Spleen (tissue), 11 donors: ENCODE data around the gene BCAS4. TPM values are rescaled to one million over a fixed set of nuclear protein-coding genes. Genes with fewer than 3 reads are reported as not detected.
"Not testable (repeated sequence)": the region's sequence is repeated elsewhere in the genome, so short reads cannot be mapped to it uniquely, and the experiment has no call there.

Source experiments
- DNase-seq: peaks from one replicate; pipeline ENCODE4 v3.0.0-alpha.2; 2020
- H3K27ac ChIP-seq, 8 donors: fragments of 200-600 bp; sonication (generic) in 7 of 8; 1 replicate in 4 of 8; 2 replicates in 4 of 8; pipeline versions ENCODE4 v1.5.0 to v1.8.0; 2016 to 2021; ENCODE audit warnings: inconsistent platforms in 4 of 8, mild to moderate bottlenecking in 4 of 8, moderate library complexity in 1 of 8
- H3K27me3 ChIP-seq, 7 donors: fragments of 200-600 bp; sonication (generic) in 6 of 7; replicated peaks in 1 of 7; 1 replicate in 4 of 7; 2 replicates in 3 of 7; pipeline versions ENCODE4 v1.5.0 to v1.8.0; 2016 to 2021; ENCODE audit warnings: inconsistent platforms in 3 of 7, mild to moderate bottlenecking in 1 of 7
- H3K36me3 ChIP-seq, 6 donors: fragments of 200-600 bp; sonication (generic) in 5 of 6; 1 replicate in 4 of 6; 2 replicates in 2 of 6; pipeline versions ENCODE4 v1.5.0 to v1.8.0; 2016 to 2021; ENCODE audit warnings: inconsistent platforms in 2 of 6
- H3K4me1 ChIP-seq, 6 donors: fragments of 200-600 bp; sonication (generic) in 5 of 6; 1 replicate in 3 of 6; 2 replicates in 3 of 6; pipeline versions ENCODE4 v1.5.0 to v1.8.0; 2016 to 2021; ENCODE audit warnings: inconsistent platforms in 3 of 6
- H3K4me3 ChIP-seq, 8 donors: fragments of 200-600 bp; sonication (generic) in 7 of 8; 1 replicate in 4 of 8; 2 replicates in 4 of 8; pipeline versions ENCODE4 v1.5.0 to v1.8.0; 2016 to 2021; ENCODE audit warnings: inconsistent platforms in 4 of 8, mild to moderate bottlenecking in 4 of 8, moderate library complexity in 2 of 8
- H3K9me3 ChIP-seq, 8 donors: fragments of 200-600 bp; sonication (generic) in 7 of 8; 1 replicate in 4 of 8; 2 replicates in 4 of 8; pipeline versions ENCODE4 v1.5.0 to v1.8.0; 2016 to 2021; ENCODE audit warnings: inconsistent platforms in 4 of 8
- POLR2A ChIP-seq, 3 donors: fragments of 450-650 bp; IDR thresholded peaks; one replicate each; pipeline ENCODE4 v1.5.1; 2017; ENCODE audit warnings: antibody characterized with exemption in 3 of 3, mild to moderate bottlenecking in 1 of 3
- POLR2AphosphoS5 ChIP-seq, 3 donors: sonication (generic); formaldehyde crosslinking; IDR thresholded peaks; one replicate each; pipeline ENCODE4 v1.5.1; 2017; ENCODE audit warnings: antibody characterized with exemption in 3 of 3
- WGBS, 5 donors: extraction: QIAGEN DNeasy Blood & Tissue Kit in 3 of 5; methylation state at CpG; one replicate each; pipeline versions ENCODE4 v1.1.5 to v1.1.7; 2013 to 2018; 5-methylcytosine and 5-hydroxymethylcytosine counted together
- intact Hi-C: fragments of 100-400 bp; cut with DNase I; formaldehyde crosslinking; loops from one replicate; pipeline ENCODE4 v1.15.0; 2023; ENCODE audit warnings: low total_unique reads
- polyA plus RNA-seq, 3 donors: library from polyadenylated mRNA; stranded (reverse); fragments of 200-250 nt; gene quantifications; one replicate each; pipeline ENCODE4 v1.2.1, GENCODE V29; 2013
- total RNA-seq, 7 donors: library from RNA; depleted of rRNA in 3 of 7; stranded (reverse); fragments of >200 nt in 3 of 7; fragmentation: NEBNext Ultra II Directional in 4 of 7; extraction: Animal tissue kit (Norgen Biotek cat#: 25700) in 4 of 7; gene quantifications; one replicate each; pipeline versions ENCODE4 v1.1.0 to v1.2.1, GENCODE V29; 2016 to 2021
- TF ChIP-seq, protein P1 (sequence below), 11 experiments: fragments of 200-600 bp in 7 of 11; fragments of 450-650 bp in 4 of 11; sonication (generic) in 4 of 11; IDR thresholded peaks in 8 of 11; conservative IDR thresholded peaks in 3 of 11; 1 replicate in 7 of 11; 2 replicates in 4 of 11; pipeline versions ENCODE4 v1.4.0 to v1.8.0; 2016 to 2021; ENCODE audit warnings: antibody characterized with exemption in 11 of 11, inconsistent platforms in 4 of 11, mild to moderate bottlenecking in 1 of 11
- donor health status: healthy with polysubstance abuse.
- donor health status: DM: no; HTN: no; CAD: no; lungs with moderate emphysema.
- donor health status: DM: no; HTN: no; CAD: no.
- donor health status: Bipolar disorder and iron deficiency.
- donor health status: healthy.
- donor health status: DM: no; HTN: no; CAD: no.
- donor health status: DM: yes; HTN: yes; CAD: no.

BCAS4 gene
- total and polyA plus RNA-seq, 10 donors = 11.8 to 33.3 (median 19.7) TPM

DNA sequence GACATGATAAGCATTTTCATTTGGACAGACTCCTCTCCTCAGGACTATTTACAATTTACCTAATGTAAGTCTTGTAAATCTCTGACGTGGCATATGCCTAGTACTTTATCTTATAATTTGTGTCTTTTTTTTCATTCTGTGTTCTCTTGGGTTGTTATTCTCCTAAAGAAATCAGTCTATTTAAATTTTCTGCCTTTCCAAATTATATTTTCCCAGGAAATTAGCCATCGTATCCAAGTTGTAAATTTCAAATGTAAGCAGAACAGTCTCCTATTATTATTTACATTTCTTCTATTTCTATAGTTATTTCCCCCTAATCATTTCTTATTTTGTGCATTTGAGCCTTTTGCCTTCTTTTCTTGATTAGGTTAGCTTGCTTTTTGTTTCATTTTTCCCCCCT, 17.5 kb upstream of the BCAS4 start:
- H3K4me1 ChIP-seq = no peaks in the 10 kb centered on the region
- peaks cover 0 to 9% (median 0%) of the 10 kb centered on the region in 7 donors for H3K27me3 ChIP-seq
- no peak for TF ChIP-seq POLR2AphosphoS5 (IDR thresholded peaks at IDR 0.05)
- TF ChIP-seq POLR2A (IDR thresholded peaks at IDR 0.05) = no peak
- TF ChIP-seq, protein P1, sequence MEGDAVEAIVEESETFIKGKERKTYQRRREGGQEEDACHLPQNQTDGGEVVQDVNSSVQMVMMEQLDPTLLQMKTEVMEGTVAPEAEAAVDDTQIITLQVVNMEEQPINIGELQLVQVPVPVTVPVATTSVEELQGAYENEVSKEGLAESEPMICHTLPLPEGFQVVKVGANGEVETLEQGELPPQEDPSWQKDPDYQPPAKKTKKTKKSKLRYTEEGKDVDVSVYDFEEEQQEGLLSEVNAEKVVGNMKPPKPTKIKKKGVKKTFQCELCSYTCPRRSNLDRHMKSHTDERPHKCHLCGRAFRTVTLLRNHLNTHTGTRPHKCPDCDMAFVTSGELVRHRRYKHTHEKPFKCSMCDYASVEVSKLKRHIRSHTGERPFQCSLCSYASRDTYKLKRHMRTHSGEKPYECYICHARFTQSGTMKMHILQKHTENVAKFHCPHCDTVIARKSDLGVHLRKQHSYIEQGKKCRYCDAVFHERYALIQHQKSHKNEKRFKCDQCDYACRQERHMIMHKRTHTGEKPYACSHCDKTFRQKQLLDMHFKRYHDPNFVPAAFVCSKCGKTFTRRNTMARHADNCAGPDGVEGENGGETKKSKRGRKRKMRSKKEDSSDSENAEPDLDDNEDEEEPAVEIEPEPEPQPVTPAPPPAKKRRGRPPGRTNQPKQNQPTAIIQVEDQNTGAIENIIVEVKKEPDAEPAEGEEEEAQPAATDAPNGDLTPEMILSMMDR (IDR thresholded peaks at IDR 0.05 in 8 of 11, conservative IDR thresholded peaks at IDR 0.05 in 3 of 11) = no peak
- no peak overlapping the region for H3K27ac ChIP-seq
- no peaks in the 10 kb centered on the region for H3K36me3 ChIP-seq
- DNase-seq = no peak
- no peaks in the 10 kb centered on the region for H3K9me3 ChIP-seq
- no peak overlapping the region for H3K4me3 ChIP-seq
- WGBS, 5 donors = 72 to 88% (median 87%) methylated on average over 2 of the region's 2 CpGs
- intact Hi-C loops = no loop called here

DNA sequence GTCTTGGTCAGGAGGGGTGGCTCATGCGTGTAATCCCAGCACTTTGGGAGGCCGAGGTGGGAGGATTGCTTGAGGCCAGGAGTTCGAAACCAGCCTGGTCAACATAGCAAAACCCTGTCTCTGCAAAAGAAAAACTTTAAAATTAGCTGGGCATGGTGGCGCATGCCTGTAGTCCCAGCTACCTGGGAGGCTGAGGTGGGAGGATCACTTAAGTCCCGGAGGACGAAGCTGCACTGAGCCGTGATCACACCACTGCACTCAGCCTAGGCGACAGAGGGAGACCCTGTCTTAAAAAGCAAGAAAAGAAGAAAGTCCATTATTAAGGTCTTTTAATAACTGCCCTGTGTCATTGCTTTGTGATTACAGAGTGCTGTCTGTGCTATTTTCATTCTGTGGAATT, 15.9 kb upstream of the BCAS4 start:
- 85 to 94% (median 94%) methylated on average over 8 of the region's 8 CpGs for WGBS, 5 donors

DNA sequence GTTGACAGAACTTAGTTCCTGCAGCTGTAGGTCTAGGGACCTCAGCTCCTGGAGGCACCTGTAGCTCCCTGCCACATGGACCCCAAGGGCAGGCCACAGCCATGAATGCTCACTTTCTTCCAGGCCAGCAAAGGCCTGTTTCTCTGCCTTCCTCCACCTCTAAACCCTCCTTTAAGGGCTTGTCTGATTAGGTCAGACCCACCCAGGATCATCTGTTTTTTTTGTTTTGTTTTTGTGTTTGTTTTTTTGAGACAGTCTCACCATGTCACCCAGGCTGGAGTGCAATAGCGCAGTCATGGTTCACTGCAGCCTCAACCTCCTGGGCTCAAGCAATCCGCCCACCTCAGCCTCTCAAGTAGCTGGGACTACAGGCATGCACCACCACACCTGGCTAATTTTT, 11.5 kb upstream of the BCAS4 start:
- no peak overlapping the region for H3K4me3 ChIP-seq
- H3K36me3 ChIP-seq = no peaks in the 10 kb centered on the region
- H3K9me3 ChIP-seq = no peaks in the 10 kb centered on the region
- TF ChIP-seq POLR2A (IDR thresholded peaks at IDR 0.05) (no peak), POLR2AphosphoS5 (IDR thresholded peaks at IDR 0.05) (no peak)
- TF ChIP-seq, protein P1 (IDR thresholded peaks at IDR 0.05 in 8 of 11, conservative IDR thresholded peaks at IDR 0.05 in 3 of 11) = no peak
- WGBS, 5 donors = 88 to 97% (median 93%) methylated on average over 2 of the region's 2 CpGs
- intact Hi-C loops = no loop called here
- peak; percentile 32 for DNase-seq
- H3K27ac ChIP-seq = no peak overlapping the region
- peaks cover 0 to 3% (median 0%) of the 10 kb centered on the region in 6 donors for H3K4me1 ChIP-seq
- H3K27me3 ChIP-seq = no peaks in the 10 kb centered on the region

More for the DNA sequence above, 15.9 kb upstream of the BCAS4 start:
- H3K4me1 ChIP-seq, H3K27me3 ChIP-seq, intact Hi-C loops, H3K27ac ChIP-seq, H3K9me3 ChIP-seq, H3K36me3 ChIP-seq, H3K4me3 ChIP-seq: not testable (repeated sequence)
- peak; percentile 36 for DNase-seq

DNA sequence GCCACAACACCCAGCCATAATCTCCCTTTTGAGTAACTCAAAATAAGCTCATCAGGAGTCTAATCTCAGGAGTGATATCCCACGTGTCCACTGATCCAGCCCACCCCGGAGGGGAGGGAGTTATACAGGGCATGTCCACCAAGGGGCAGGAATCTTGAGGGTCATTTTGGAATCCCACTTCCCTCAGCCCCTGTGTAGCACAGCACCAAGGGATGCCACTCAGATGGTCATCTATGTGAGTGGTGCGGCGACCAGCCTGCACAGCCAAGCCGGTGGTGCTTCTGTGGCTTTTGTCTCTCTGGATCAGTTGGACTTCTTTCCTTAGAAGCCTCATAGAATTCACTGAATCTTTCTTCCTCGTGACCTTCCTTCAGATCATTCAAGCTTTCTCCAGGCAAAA, 11.0 kb upstream of the BCAS4 start:
- H3K9me3 ChIP-seq = no peaks in the 10 kb centered on the region
- 79 to 93% (median 90%) methylated on average over 6 of the region's 6 CpGs for WGBS, 5 donors
- DNase-seq = peak; percentile 35
- H3K27me3 ChIP-seq = no peaks in the 10 kb centered on the region
- H3K36me3 ChIP-seq = no peaks in the 10 kb centered on the region
- no peak overlapping the region for H3K4me3 ChIP-seq
- TF ChIP-seq POLR2A (IDR thresholded peaks at IDR 0.05) (no peak), POLR2AphosphoS5 (IDR thresholded peaks at IDR 0.05) (no peak)
- TF ChIP-seq, protein P1 (IDR thresholded peaks at IDR 0.05 in 8 of 11, conservative IDR thresholded peaks at IDR 0.05 in 3 of 11) = no peak
- peaks cover 0 to 8% (median 0%) of the 10 kb centered on the region in 6 donors for H3K4me1 ChIP-seq
- intact Hi-C loops = no loop called here
- H3K27ac ChIP-seq = no peak overlapping the region

DNA sequence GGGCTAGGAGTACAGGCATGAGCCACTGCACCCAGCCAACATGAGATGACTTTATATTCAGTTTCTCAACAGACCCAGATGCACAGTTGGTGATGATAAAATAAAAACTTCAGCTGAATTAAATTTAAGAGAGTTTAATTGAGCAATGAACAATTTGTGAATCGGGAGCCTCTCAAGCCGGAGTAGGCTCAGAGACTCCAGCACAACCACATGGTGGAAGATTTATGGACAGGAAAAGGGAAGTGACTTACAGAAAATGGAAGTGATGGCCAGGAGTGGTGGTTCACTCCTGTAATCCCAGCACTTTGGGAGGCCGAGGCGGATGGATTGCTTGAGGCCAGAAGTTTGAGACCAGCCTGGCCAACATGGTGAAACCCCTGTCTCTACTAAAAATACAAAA, 10.4 kb upstream of the BCAS4 start:
- Histone ChIP-seq H3K27me3 (no peaks in the 10 kb centered on the region), H3K4me1 (peaks cover 0 to 11% (median 0%) of the 10 kb centered on the region in 6 donors), H3K9me3 (no peaks in the 10 kb centered on the region), H3K27ac (no peak overlapping the region), H3K36me3 (no peaks in the 10 kb centered on the region), H3K4me3 (no peak overlapping the region)
- WGBS, 5 donors = 59 to 72% (median 64%) methylated on average over 4 of the region's 4 CpGs
- DNase-seq = no peak
- no peak for TF ChIP-seq POLR2AphosphoS5 (IDR thresholded peaks at IDR 0.05)
- no peak for TF ChIP-seq POLR2A (IDR thresholded peaks at IDR 0.05)
- TF ChIP-seq, protein P1 (IDR thresholded peaks at IDR 0.05 in 8 of 11, conservative IDR thresholded peaks at IDR 0.05 in 3 of 11) = no peak
- intact Hi-C loops = no loop called here
